DOHH2 (cell line): ENCODE measurements around the gene MYL12B.

Experiments used
- H3F3A ChIP-seq: fragments of 200-600 bp; sonication (generic), shearing (Covaris generic); 2 replicates; pipeline ENCODE4 v1.6.0; 2016; ENCODE audit warnings: antibody characterized with exemption, mild to moderate bottlenecking; ENCODE audit not compliant: control insufficient read depth, insufficient read depth
- H3K27ac ChIP-seq: fragments of 200-600 bp; sonication (generic); 2 replicates; pipeline ENCODE4 v1.5.1; 2014; ENCODE audit warnings: low read depth, mild to moderate bottlenecking, low read length, moderate library complexity
- H3K27me3 ChIP-seq: fragments of 200-600 bp; sonication (generic); 2 replicates; pipeline ENCODE4 v1.6.1; 2014; ENCODE audit warnings: mild to moderate bottlenecking, low read length, mixed read lengths; ENCODE audit not compliant: control insufficient read depth
- H3K36me3 ChIP-seq: fragments of 200-600 bp; sonication (generic); 2 replicates; pipeline ENCODE4 v1.6.1; 2014; ENCODE audit warnings: mild to moderate bottlenecking, low read length, moderate library complexity, mixed read lengths; ENCODE audit not compliant: control insufficient read depth
- H3K4me1 ChIP-seq: fragments of 200-600 bp; sonication (generic); 2 replicates; pipeline ENCODE4 v1.6.1; 2014; ENCODE audit warnings: mild to moderate bottlenecking, low read length, mixed read lengths; ENCODE audit not compliant: control insufficient read depth
- H3K4me2 ChIP-seq: fragments of 200-600 bp; sonication (generic); 2 replicates; pipeline ENCODE4 v1.6.0; 2014; ENCODE audit warnings: mild to moderate bottlenecking, low read length, moderate library complexity
- H3K4me3 ChIP-seq: fragments of 200-600 bp; sonication (generic); 2 replicates; pipeline ENCODE4 v1.5.1; 2014; ENCODE audit warnings: mild to moderate bottlenecking, low read length, mixed read lengths
- H3K79me2 ChIP-seq: fragments of 200-600 bp; sonication (generic); 2 replicates; pipeline ENCODE4 v1.6.1; 2014; ENCODE audit warnings: mild to moderate bottlenecking, low read length, mixed read lengths; ENCODE audit not compliant: control insufficient read depth
- H3K9me2 ChIP-seq: fragments of 200-600 bp; sonication (generic); replicated peaks from 2 replicates; pipeline ENCODE4 v1.6.1; 2014; ENCODE audit warnings: mild to moderate bottlenecking, low read length, mixed read lengths; ENCODE audit not compliant: control insufficient read depth
- H3K9me3 ChIP-seq: fragments of 200-600 bp; sonication (generic); 2 replicates; pipeline ENCODE4 v1.6.1; 2014; ENCODE audit warnings: antibody characterized with exemption, low read length, mixed read lengths; ENCODE audit not compliant: control insufficient read depth, insufficient read depth
- H4K20me1 ChIP-seq: fragments of 200-600 bp; sonication (generic); 2 replicates; pipeline ENCODE4 v1.6.0; 2014; ENCODE audit warnings: low read depth, mild to moderate bottlenecking, antibody characterized with exemption, low read length, moderate library complexity; ENCODE audit not compliant: control insufficient read depth, insufficient read depth
- EZH2phosphoT487 ChIP-seq: fragments of 200-600 bp; sonication (generic); IDR thresholded peaks from 2 replicates; pipeline ENCODE4 v1.6.1; 2017; ENCODE audit warnings: borderline replicate concordance, mild to moderate bottlenecking, antibody characterized with exemption, low read length, moderate library complexity, mixed read lengths
- TF ChIP-seq, protein P1 (sequence below): fragments of 200-600 bp; sonication (generic); IDR thresholded peaks from one replicate; pipeline ENCODE4 v1.5.1; 2014; ENCODE audit warnings: antibody characterized with exemption, mild to moderate bottlenecking, low read depth, low read length; ENCODE audit not compliant: poor library complexity, severe bottlenecking

MYL12B gene

GRCh38 chr18:3248062-3248657 is 13.8 kb upstream of the MYL12B start:
- no peaks in the 10 kb centered on the region for H3K9me2 ChIP-seq
- H3K4me2 ChIP-seq = peak overlapping the region; percentile 93
- peaks cover 79% of the 10 kb centered on the region for H3K79me2 ChIP-seq
- H3K27me3 ChIP-seq = no peaks in the 10 kb centered on the region
- H4K20me1 ChIP-seq = peaks cover 10% of the 10 kb centered on the region
- H3K4me3 ChIP-seq = peak overlapping the region; percentile 96
- H3K4me1 ChIP-seq = peaks cover 56% of the 10 kb centered on the region
- no peaks in the 10 kb centered on the region for H3K9me3 ChIP-seq
- H3K27ac ChIP-seq = peak overlapping the region; percentile 93
- peaks cover 12% of the 10 kb centered on the region for H3F3A ChIP-seq
- TF ChIP-seq EZH2phosphoT487 = no peak
- TF ChIP-seq, protein P1, sequence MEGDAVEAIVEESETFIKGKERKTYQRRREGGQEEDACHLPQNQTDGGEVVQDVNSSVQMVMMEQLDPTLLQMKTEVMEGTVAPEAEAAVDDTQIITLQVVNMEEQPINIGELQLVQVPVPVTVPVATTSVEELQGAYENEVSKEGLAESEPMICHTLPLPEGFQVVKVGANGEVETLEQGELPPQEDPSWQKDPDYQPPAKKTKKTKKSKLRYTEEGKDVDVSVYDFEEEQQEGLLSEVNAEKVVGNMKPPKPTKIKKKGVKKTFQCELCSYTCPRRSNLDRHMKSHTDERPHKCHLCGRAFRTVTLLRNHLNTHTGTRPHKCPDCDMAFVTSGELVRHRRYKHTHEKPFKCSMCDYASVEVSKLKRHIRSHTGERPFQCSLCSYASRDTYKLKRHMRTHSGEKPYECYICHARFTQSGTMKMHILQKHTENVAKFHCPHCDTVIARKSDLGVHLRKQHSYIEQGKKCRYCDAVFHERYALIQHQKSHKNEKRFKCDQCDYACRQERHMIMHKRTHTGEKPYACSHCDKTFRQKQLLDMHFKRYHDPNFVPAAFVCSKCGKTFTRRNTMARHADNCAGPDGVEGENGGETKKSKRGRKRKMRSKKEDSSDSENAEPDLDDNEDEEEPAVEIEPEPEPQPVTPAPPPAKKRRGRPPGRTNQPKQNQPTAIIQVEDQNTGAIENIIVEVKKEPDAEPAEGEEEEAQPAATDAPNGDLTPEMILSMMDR = no peak
- H3K36me3 ChIP-seq = peaks cover 45% of the 10 kb centered on the region

DNA sequence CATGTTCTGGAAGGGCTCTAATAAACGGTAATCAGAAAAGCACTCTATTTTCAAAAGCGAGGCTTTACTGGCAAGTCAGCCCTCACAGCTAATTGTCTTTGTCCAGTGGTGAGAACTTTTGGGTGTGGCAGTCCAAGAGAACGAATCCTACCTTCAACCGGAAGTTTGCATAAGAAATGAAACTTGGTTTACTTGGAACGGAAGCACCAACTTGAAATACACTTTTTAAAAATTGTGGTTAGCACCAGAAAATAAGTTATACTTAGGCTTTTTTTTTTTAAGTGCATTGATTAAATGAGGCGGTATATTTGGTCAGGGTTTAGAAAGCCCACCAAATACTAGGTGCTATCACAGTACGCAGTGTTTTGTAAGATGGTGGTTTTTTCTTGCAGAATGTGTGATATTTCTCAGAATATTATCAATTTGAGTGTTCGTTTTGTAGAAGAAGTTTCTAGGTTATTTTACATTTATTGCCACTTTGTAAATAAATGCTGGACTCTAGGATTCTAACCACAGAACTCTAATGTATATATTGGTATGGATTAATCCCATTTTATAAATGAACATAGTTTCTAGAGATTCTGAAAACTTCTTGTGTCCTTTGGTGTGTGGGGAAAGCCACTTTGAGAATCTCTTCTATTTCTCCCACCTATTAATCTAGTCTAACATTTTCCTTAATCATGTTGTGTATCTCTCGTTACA is 13.1 kb upstream of the MYL12B start:
- Histone ChIP-seq H4K20me1 (peaks cover 10% of the 10 kb centered on the region), H3K4me2 (peak overlapping the region; percentile 93), H3K27me3 (no peaks in the 10 kb centered on the region), H3F3A (peaks cover 12% of the 10 kb centered on the region), H3K9me2 (no peaks in the 10 kb centered on the region), H3K9me3 (no peaks in the 10 kb centered on the region), H3K4me1 (peaks cover 56% of the 10 kb centered on the region), H3K79me2 (peaks cover 82% of the 10 kb centered on the region), H3K4me3 (peak overlapping the region; percentile 96), H3K36me3 (peaks cover 52% of the 10 kb centered on the region), H3K27ac (peak overlapping the region; percentile 93)
- TF ChIP-seq EZH2phosphoT487 = no peak
- TF ChIP-seq, protein P1 = no peak

- Histone ChIP-seq H3K9me3 (no peaks in the 10 kb centered on the region), H3K79me2 (peaks cover 81% of the 10 kb centered on the region), H3K4me3 (peak overlapping the region; percentile 61), H3K36me3 (peaks cover 69% of the 10 kb centered on the region), H3F3A (peaks cover 12% of the 10 kb centered on the region), H3K27me3 (no peaks in the 10 kb centered on the region), H3K9me2 (no peaks in the 10 kb centered on the region), H3K4me2 (peak overlapping the region; percentile 71), H3K4me1 (peaks cover 64% of the 10 kb centered on the region), H3K27ac (peak overlapping the region; percentile 25), H4K20me1 (peaks cover 10% of the 10 kb centered on the region)
- TF ChIP-seq, protein P1 = no peak
- no peak for TF ChIP-seq EZH2phosphoT487
Observed at GRCh38 chr18:3250237-3251107, 11.5 kb upstream of the MYL12B start.
